ENCODE measurements around the gene DDT. TPM values are rescaled to one million over a fixed set of nuclear protein-coding genes. Genes with fewer than 3 reads are reported as not detected.
"Not testable (repeated sequence)": the region's sequence is repeated elsewhere in the genome, so short reads cannot be mapped to it uniquely, and the experiment has no call there.

DDT gene
- total RNA-seq, 1 donor from 2014 or later, result 102 TPM

DNA sequence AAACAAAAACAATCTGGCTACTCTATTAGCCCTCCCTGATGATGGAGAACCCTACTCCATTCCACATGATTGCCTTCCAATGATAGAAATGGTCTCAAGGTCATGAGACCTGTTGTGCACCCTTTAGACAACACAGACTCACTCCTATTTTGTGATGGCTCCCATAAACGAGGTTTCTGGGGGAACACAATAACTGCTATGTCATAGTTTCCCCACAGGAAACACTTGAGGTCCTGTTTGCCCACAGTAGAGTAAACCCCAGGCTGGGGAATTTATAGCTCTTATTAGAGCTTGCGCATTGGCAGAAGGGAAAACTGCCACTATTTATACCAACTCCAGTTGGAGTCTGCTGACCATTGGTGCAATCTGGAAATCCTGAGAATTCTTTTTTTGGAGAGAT, 51.3 kb downstream of the DDT start:
- Histone ChIP-seq H3K27ac (no peak overlapping the region), H3K36me3 (peaks cover 15% of the 10 kb centered on the region), H3K27me3 (ENCODE audit: low read depth) (no peaks in the 10 kb centered on the region), H3K9me3 (no peaks in the 10 kb centered on the region), H3K4me1 (no peaks in the 10 kb centered on the region), H3K4me3 (no peak overlapping the region)
- TF ChIP-seq CTCF (IDR thresholded peaks at IDR 0.05), result no peak
- intact Hi-C loops (cut with DNase I), result loop anchor here (10.0 kb wide), 1 partner anchor 52 kb away; the partner anchor contains the start of gene DDT
- no peak for ATAC-seq
- no peak for DNase-seq

DNA sequence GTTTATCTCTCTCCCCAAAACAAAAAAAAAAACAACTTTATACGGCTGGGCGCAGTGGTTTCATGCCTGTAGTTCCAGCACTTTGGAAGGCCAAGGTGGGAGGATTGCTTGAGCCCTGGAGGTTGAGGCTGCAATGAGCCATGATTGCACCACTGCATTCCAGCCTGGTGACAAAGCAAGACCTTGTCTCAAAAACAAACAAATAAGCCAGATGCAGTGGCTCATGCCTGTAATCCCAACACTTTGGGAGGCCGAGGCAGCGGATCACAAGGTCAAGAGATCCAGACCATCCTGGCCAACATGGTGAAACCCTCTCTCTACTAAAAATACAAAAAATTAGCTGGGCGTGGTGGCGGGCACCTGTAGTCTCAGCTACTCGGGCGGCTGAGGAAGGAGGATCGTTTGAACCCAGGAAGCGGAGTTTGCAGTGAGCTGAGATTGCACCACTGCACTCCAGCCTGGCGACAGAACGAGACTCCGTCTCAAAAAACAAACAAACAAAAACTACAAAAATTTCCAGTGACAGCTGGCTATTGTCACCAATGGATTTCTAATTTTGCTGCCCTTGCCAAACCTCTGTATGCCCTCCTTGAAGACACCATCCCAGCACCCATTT, 52.5 kb downstream of the DDT start:
- not testable (repeated sequence) for H3K9me3 ChIP-seq; H3K4me1 ChIP-seq; ATAC-seq; DNase-seq; H3K4me3 ChIP-seq; H3K27ac ChIP-seq; H3K27me3 ChIP-seq (ENCODE audit: low read depth)
- intact Hi-C loops (cut with DNase I), result loop anchor here (10.0 kb wide), 1 partner anchor 53 kb away; the partner anchor contains the start of gene DDT
- peaks cover 15% of the 10 kb centered on the region for H3K36me3 ChIP-seq

Other genes starting within 250 kb of the DDT start
- 5.7 TPM for gene ZNF70, start 223.3 kb downstream of the DDT start, total RNA-seq
- not detected for gene VPREB3, start 220.0 kb downstream of the DDT start, total RNA-seq
- gene C22orf15, start 211.5 kb downstream of the DDT start, total RNA-seq, result 5.9 TPM
- gene CHCHD10, start 206.5 kb downstream of the DDT start, total RNA-seq, result 114 TPM
- 1.9 TPM for gene MMP11, start 201.6 kb downstream of the DDT start, total RNA-seq
- 61.3 TPM for gene SMARCB1, start 187.5 kb downstream of the DDT start, total RNA-seq
- gene DERL3, start 135.4 kb downstream of the DDT start, total RNA-seq, result 5.8 TPM
- gene SLC2A11, start 116.6 kb downstream of the DDT start, total RNA-seq, result 12.7 TPM
- 231 TPM for gene MIF, start 80.1 kb downstream of the DDT start, total RNA-seq
- 7.3 TPM for gene GSTT2B, start 13.2 kb downstream of the DDT start, total RNA-seq
- gene DDTL, start 7.6 kb downstream of the DDT start, total RNA-seq, result 2.9 TPM
- 3.0 TPM for gene GSTT2, start 5.7 kb upstream of the DDT start, total RNA-seq
- not detected for gene GSTT4, start 31.0 kb upstream of the DDT start, total RNA-seq
- 88.7 TPM for gene CABIN1, start 36.9 kb upstream of the DDT start, total RNA-seq
- 200 TPM for gene SUSD2, start 207.0 kb upstream of the DDT start, total RNA-seq

Measured in lower lobe of right lung (tissue), 2 donors.